ENCODE results near the gene SCCPDH. TPM values are rescaled to one million over a fixed set of nuclear protein-coding genes. Genes with fewer than 3 reads are reported as not detected.
"Not testable (repeated sequence)": the region's sequence is repeated elsewhere in the genome, so short reads cannot be mapped to it uniquely, and the experiment has no call there.

The SCCPDH gene
- polyA plus RNA-seq, 2 of the 4 experiments (the other 2 are of a cell fraction): 49.3 to 59.8 TPM

DNA sequence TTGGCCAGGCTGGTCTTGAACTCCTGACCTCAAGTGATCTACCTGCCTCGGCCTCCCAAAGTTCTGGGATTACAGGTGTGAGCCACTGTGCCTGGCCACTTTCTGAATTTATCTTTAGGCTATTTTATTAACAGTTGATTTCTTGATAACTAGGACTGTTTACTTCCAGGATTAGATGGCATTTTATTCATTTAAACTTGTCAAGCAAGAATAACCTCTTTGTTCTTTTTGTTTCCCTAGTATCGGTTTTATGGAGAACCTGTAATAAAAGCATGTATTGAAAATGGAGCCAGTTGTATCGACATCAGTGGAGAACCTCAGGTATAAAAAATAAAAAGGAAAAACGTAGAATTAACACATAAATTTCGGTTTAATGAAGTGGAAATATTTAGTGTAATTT is 11.5 kb downstream of the SCCPDH start (continued):
- TF ChIP-seq, protein P1, sequence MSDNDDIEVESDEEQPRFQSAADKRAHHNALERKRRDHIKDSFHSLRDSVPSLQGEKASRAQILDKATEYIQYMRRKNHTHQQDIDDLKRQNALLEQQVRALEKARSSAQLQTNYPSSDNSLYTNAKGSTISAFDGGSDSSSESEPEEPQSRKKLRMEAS (IDR thresholded peaks at IDR 0.05): no peak
- TF ChIP-seq HOXB5 (CRISPR knock-in tag; IDR thresholded peaks at IDR 0.05) (no peak), EHMT2 (IDR thresholded peaks at IDR 0.05; ENCODE audit: low read depth) (no peak), HOXA7 (CRISPR knock-in tag; IDR thresholded peaks at IDR 0.05) (no peak)
- TF ChIP-seq, protein P2, sequence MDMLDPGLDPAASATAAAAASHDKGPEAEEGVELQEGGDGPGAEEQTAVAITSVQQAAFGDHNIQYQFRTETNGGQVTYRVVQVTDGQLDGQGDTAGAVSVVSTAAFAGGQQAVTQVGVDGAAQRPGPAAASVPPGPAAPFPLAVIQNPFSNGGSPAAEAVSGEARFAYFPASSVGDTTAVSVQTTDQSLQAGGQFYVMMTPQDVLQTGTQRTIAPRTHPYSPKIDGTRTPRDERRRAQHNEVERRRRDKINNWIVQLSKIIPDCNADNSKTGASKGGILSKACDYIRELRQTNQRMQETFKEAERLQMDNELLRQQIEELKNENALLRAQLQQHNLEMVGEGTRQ (IDR thresholded peaks at IDR 0.05): no peak

DNA sequence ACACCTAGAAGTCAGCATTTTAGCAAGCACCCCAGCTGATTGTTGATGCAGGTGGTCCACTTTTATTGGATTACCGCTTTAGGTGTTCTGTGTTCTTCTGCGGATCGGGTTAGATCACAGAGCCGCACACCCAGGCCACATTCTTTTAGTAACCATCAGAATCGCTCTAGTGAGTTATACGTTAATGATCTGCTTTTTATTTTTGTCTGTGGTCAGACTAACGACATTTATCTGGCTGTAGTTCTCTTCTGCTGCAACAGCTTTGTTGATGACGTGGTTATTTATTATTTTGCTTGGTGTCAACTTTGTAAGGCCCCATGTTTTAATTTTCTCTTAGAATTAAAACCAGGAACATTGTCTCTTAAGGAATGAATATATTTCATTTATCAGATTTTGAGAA is 18.2 kb downstream of the SCCPDH start:
- ChIA-PET POLR2A (no interaction called here), CTCF (interaction anchor here (1.3 kb wide), 1 partner anchor 12 kb away, joined by 4 read pairs; no protein-coding TSS in a partner anchor)
- 94% methylated on average over 8 of the region's 8 CpGs for WGBS (ENCODE audit: missing lambda C conversion rate)
- TF ChIP-seq HEYL (CRISPR knock-in tag; IDR thresholded peaks at IDR 0.05): no peak
- TF ChIP-seq, protein P3, sequence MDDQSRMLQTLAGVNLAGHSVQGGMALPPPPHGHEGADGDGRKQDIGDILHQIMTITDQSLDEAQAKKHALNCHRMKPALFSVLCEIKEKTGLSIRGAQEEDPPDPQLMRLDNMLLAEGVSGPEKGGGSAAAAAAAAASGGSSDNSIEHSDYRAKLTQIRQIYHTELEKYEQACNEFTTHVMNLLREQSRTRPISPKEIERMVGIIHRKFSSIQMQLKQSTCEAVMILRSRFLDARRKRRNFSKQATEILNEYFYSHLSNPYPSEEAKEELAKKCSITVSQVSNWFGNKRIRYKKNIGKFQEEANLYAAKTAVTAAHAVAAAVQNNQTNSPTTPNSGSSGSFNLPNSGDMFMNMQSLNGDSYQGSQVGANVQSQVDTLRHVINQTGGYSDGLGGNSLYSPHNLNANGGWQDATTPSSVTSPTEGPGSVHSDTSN (IDR thresholded peaks at IDR 0.05): no peak
- no peak for TF ChIP-seq NPAS2 (CRISPR knock-in tag; IDR thresholded peaks at IDR 0.05; ENCODE audit: borderline replicate concordance)
- TF ChIP-seq, protein P4, sequence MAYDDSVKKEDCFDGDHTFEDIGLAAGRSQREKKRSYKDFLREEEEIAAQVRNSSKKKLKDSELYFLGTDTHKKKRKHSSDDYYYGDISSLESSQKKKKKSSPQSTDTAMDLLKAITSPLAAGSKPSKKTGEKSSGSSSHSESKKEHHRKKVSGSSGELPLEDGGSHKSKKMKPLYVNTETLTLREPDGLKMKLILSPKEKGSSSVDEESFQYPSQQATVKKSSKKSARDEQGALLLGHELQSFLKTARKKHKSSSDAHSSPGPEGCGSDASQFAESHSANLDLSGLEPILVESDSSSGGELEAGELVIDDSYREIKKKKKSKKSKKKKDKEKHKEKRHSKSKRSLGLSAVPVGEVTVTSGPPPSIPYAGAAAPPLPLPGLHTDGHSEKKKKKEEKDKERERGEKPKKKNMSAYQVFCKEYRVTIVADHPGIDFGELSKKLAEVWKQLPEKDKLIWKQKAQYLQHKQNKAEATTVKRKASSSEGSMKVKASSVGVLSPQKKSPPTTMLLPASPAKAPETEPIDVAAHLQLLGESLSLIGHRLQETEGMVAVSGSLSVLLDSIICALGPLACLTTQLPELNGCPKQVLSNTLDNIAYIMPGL (CRISPR knock-in tag; IDR thresholded peaks at IDR 0.05; ENCODE audit: borderline replicate concordance): no peak
- TF ChIP-seq, protein P5, sequence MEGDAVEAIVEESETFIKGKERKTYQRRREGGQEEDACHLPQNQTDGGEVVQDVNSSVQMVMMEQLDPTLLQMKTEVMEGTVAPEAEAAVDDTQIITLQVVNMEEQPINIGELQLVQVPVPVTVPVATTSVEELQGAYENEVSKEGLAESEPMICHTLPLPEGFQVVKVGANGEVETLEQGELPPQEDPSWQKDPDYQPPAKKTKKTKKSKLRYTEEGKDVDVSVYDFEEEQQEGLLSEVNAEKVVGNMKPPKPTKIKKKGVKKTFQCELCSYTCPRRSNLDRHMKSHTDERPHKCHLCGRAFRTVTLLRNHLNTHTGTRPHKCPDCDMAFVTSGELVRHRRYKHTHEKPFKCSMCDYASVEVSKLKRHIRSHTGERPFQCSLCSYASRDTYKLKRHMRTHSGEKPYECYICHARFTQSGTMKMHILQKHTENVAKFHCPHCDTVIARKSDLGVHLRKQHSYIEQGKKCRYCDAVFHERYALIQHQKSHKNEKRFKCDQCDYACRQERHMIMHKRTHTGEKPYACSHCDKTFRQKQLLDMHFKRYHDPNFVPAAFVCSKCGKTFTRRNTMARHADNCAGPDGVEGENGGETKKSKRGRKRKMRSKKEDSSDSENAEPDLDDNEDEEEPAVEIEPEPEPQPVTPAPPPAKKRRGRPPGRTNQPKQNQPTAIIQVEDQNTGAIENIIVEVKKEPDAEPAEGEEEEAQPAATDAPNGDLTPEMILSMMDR (IDR thresholded peaks at IDR 0.05): no peak
- no peak for TF ChIP-seq ZNF302 (CRISPR knock-in tag; IDR thresholded peaks at IDR 0.05)
- no peak for TF ChIP-seq FOXS1 (CRISPR knock-in tag; IDR thresholded peaks at IDR 0.05)
- TF ChIP-seq, protein P1 (IDR thresholded peaks at IDR 0.05): no peak
- no peak for TF ChIP-seq ZFP36 (IDR thresholded peaks at IDR 0.05; ENCODE audit: borderline replicate concordance, partially characterized antibody)
- TF ChIP-seq FOSL2 (IDR thresholded peaks at IDR 0.05): no peak
- no peak for TF ChIP-seq FOSL2 (CRISPR knock-in tag; IDR thresholded peaks at IDR 0.05)
- TF ChIP-seq, protein P6, sequence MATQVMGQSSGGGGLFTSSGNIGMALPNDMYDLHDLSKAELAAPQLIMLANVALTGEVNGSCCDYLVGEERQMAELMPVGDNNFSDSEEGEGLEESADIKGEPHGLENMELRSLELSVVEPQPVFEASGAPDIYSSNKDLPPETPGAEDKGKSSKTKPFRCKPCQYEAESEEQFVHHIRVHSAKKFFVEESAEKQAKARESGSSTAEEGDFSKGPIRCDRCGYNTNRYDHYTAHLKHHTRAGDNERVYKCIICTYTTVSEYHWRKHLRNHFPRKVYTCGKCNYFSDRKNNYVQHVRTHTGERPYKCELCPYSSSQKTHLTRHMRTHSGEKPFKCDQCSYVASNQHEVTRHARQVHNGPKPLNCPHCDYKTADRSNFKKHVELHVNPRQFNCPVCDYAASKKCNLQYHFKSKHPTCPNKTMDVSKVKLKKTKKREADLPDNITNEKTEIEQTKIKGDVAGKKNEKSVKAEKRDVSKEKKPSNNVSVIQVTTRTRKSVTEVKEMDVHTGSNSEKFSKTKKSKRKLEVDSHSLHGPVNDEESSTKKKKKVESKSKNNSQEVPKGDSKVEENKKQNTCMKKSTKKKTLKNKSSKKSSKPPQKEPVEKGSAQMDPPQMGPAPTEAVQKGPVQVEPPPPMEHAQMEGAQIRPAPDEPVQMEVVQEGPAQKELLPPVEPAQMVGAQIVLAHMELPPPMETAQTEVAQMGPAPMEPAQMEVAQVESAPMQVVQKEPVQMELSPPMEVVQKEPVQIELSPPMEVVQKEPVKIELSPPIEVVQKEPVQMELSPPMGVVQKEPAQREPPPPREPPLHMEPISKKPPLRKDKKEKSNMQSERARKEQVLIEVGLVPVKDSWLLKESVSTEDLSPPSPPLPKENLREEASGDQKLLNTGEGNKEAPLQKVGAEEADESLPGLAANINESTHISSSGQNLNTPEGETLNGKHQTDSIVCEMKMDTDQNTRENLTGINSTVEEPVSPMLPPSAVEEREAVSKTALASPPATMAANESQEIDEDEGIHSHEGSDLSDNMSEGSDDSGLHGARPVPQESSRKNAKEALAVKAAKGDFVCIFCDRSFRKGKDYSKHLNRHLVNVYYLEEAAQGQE (IDR thresholded peaks at IDR 0.05): no peak
- TF ChIP-seq HOXB5 (CRISPR knock-in tag; IDR thresholded peaks at IDR 0.05): no peak
- TF ChIP-seq CHD2 (IDR thresholded peaks at IDR 0.05; ENCODE audit: low read length, partially characterized antibody): no peak
- Histone ChIP-seq H3K4me2 (no peak overlapping the region), H3K4me1 (no peaks in the 10 kb centered on the region), H3K27ac (no peak overlapping the region), H3K9me3 (peaks cover 22% of the 10 kb centered on the region), H3K4me3 (no peak overlapping the region)
- FAIRE-seq (no peak), DNase-seq (ENCODE audit: low read depth in 1 of 2, low spot score in 1 of 2) (no peak), ATAC-seq (no peak)

DNA sequence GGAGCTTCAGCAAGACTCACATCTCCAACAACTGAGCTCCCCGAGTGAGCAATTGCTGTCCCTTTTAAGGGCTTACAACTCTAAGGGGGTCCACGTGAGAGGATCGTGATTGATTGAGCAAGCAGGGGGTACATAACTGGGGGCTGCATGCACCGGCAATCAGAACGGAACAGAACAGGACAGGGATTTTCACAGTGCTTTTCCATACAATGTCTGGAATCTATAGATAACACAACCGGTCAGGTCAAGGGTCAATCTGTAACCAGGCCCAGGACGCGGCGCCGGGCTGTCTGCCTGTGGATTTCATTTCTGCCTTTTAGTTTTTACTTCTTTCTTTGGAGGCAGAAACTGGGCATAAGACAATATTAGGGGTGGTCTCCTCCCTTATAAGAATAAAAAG is 21.9 kb downstream of the SCCPDH start:
- DNase-seq (ENCODE audit: low read depth in 1 of 2, low spot score in 1 of 2); H3K4me2 ChIP-seq; ATAC-seq; H3K27ac ChIP-seq; H3K4me1 ChIP-seq; FAIRE-seq; POLR2A ChIA-PET; H3K4me3 ChIP-seq: not testable (repeated sequence)
- H3K9me3 ChIP-seq: peaks cover 11% of the 10 kb centered on the region
- CTCF ChIA-PET: interaction anchor here (4.0 kb wide), 1 partner anchor 56 kb away, joined by 17 read pairs; no protein-coding TSS in a partner anchor
- 98% methylated on average over 10 of the region's 10 CpGs for WGBS (ENCODE audit: missing lambda C conversion rate)

Data from A549 (cell line).